Subcutaneous adipose tissue (tissue), 4 donors: Measurements from ENCODE around the gene ADAMTS2. TPM values are rescaled to one million over a fixed set of nuclear protein-coding genes. Genes with fewer than 3 reads are reported as not detected.

Experiments used
- CTCF ChIP-seq: fragments of 450-650 bp; IDR thresholded peaks from one replicate; pipeline ENCODE4 v1.5.1; 2016; ENCODE audit warnings: low read depth, mild to moderate bottlenecking, control low read depth, antibody characterized with exemption, moderate library complexity
- total RNA-seq, 4 donors: library from RNA; depleted of rRNA; stranded (reverse); fragments of >200 nt; gene quantifications; one replicate each; pipeline ENCODE4 v1.1.0, GENCODE V29; 2016

Gene ADAMTS2
- total RNA-seq, 4 donors from 2014 or later = 26.7 to 56.5 (median 46.6) TPM

- no peak for TF ChIP-seq CTCF
Observed at GRCh38 chr5:179278546-179278945, 66.7 kb downstream of the ADAMTS2 start.

GRCh38 chr5:179278119-179278518, 67.1 kb downstream of the ADAMTS2 start:
- TF ChIP-seq CTCF = no peak

GRCh38 chr5:179276838-179277395, 68.3 kb downstream of the ADAMTS2 start:
- no peak for TF ChIP-seq CTCF

DNA sequence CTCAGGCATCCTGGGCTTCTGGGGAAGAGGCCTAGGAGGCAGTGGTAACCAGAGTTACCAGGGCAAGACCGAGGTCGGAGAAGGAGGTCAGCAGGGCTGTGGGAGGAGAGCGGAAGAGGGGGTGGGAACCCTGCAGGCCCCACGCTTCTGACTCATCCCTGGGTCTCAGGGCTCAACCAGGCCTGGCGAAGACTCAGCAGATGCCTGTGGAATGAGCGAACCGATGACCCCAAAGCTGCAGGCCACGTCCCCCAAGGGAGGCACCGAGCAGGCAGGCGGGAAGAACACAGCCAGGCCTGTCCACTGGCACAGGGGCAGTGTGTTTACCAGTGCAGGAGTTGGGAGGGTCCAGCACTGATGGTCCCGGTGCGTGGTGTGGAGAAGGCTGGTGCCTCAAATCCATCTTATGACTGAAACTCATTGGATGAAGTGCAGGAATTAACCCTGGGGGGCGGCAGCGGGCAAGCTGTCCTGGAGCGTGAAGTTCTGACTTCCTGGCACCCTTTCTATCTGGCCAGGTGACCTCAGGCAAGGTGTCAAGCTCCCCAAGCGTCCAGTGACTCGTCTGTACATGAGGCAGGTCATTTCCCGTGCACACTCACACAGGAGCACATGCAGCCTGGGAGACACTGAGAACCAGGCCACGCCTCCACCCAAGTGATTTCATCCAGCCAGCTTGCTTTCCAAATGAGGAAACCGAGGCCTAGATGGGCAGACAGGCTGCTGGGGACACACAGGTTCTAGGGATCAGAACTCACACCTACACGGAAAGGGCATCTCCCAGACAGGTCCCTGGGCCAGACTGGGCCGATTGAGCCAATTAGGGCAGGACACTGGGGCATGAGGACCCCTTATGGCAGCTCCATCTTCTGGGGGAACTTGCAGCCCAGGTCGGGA, 69.1 kb downstream of the ADAMTS2 start:
- TF ChIP-seq CTCF = no peak

GRCh38 chr5:179275381-179275878, 69.8 kb downstream of the ADAMTS2 start:
- TF ChIP-seq CTCF = no peak

DNA sequence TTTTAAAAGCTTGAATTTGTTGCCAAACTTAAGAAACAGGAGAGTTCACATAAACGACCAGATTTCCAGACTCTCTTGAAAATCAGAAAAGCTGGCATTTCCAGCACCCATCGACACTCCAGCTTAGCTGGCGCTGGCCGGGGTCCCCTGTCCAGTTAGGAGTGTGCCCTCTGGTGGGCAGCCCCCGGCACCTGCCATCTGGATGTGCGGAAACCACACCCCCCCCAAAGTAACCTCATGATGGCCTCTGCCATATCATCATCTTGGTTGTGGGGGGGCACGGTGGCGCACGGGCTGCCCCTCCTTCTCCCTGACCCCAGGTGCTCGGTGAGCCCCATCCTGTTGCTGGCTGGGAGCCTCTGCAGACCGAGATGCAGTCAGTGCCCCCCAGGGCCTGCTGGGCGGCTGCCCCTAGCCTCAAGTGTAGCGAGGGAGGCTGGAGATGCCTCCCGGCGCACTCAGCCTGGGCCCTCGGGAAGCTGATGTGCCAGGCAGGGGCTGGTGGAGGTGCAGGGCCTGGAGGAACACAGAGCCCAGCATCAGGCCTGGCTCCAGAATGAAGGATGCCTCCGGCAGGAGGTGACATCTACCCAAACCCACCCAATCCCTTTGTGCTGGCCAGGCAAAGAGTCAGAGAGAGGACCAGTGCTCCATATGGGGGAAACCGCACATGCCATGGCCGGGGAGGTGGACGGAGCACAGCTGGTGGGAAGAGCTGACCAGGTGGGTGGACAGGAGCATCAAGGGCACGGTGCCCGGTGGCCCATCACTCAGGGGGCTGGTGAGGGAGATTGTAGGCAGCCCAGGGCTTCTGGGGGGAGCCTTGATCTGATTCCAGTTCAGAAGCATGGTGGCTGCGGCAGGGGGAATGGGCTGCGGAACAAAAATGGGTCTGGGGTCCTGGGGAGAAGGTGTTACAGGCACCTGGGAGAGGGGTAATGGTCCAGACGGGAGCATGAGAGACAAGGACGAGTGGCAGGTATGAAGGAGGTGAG, 70.6 kb downstream of the ADAMTS2 start:
- no peak for TF ChIP-seq CTCF
